ENCODE measurements around the gene ADGRG6.
"Not testable (repeated sequence)": the region's sequence is repeated elsewhere in the genome, so short reads cannot be mapped to it uniquely, and the experiment has no call there.

ADGRG6 gene

DNA sequence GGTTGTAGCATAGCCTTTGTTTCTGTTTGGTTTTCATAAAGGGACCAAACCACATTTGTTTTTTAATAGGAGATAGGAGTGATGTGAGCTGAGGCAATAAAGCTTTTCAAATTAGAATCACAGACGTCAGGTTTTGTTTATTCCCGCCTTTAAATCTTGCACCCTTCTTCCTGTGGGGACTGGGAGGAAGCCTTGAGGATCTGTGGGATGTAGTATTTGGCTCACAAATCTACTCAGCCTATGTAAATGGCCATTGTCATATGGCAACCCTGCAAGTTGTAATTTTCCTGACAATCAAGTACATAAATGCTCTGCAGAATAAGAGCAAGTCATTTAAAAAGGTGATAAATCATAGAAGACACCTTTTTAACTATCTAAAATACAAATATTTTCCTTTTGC lies 110.4 kb downstream of the ADGRG6 start:
- no peak for DNase-seq (ENCODE audit: low spot score)

DNA sequence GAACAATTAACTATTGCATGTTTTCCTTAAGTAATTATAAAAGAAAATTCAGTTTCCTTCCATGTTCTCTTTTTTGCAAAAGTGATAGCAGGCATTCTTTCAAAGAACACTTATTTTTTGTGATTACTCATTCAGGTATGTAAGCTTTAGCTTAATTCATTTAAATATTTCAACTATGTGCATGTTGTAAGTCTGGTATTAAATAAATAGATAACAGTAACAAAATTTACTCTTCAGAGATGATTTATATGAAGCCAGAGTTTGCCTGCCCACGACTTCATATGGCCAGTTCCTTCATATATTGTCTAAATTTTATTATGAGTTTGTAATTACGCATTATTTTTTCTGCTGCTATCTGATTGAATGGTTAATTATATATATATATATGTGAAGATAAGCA lies 110.9 kb downstream of the ADGRG6 start:
- DNase-seq (ENCODE audit: low spot score), result no peak

DNA sequence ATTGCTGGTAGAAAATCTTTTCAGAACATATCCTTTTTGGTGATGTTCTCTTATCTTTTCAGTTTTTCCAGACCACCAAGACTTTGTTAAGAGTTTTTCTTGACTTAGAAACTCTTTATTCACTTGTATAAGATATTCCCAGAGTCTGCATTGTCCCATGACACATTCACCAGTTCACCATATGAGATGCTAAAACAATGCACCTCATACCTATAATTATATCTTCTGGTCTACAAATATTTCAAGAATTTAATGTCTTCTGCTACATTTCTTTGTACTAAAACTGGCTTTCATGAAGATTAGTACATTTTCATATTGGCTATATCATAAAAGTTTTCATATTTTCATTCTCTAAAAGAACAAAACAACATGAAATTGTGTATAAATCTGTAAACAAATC lies 111.3 kb downstream of the ADGRG6 start:
- DNase-seq (ENCODE audit: low spot score), result no peak

- DNase-seq (ENCODE audit: low spot score), result no peak
Observed at GRCh38 chr6:142414462-142415250, 112.8 kb downstream of the ADGRG6 start.

DNA sequence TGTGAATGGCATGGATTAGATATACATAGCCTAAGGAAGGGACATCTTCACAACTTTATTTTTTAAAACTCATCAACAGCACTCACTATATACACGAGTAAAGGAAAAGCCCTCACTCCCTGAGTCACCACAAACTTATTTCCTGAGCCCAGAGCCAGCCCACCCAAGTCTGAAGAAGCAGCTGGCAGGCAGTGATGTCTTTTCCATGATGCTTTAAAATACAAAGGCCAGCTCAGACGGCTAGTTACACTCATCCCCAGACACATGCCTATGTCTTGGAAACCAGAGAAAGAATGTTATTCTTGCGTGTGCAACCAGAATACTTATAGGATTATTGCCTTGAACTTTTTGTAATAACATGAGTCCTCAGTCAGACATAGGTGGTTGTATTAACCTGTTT lies 114.4 kb downstream of the ADGRG6 start:
- DNase-seq (ENCODE audit: low spot score), result peak; percentile 74

GRCh38 chr6:142416686-142417085 lies 114.9 kb downstream of the ADGRG6 start:
- DNase-seq (ENCODE audit: low spot score), result no peak

- no peak for DNase-seq (ENCODE audit: low spot score)
Observed at GRCh38 chr6:142417331-142417750, 115.5 kb downstream of the ADGRG6 start.

- no peak for DNase-seq (ENCODE audit: low spot score)
Observed at GRCh38 chr6:142419071-142419470, 117.3 kb downstream of the ADGRG6 start.

GRCh38 chr6:142420802-142421201 lies 119.0 kb downstream of the ADGRG6 start:
- no peak for DNase-seq (ENCODE audit: low spot score)

DNA sequence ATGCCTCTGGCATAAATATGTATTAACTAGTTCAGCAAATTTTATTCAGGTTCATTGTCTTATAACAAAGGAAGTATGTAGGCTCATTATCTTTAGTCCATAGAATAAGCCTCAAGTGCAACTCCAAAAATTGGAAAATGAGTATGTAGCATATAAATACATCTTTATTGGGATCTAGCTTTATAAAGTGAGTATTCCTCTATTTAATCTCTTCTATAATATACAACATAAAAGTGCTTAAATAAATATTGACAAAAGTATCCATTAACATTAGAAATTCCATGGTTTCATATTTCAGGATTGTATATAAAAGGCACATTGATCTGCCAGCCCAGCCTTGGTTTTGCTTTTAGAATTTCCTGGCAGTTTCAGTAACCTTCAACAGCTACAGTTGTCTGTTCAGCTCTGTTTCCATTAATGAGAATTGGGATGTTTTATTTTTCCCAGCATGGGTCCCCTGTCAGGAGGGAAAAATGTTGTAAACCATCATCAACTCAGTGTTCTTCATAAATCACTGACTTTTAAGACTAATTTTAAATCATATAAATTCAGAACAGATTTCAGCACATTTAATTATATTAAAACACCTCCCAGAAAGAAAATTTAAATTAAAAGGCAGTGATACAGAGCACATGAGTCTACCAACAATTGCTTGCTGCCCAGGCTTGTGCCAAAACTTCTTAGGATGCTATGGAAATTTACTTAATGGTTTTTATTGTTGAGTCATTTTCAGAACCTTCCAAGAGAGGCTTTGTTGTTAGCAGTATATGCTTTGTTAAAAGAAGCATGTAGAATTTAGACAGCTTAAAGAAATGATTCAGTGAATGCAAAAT lies 119.7 kb downstream of the ADGRG6 start:
- no peak for DNase-seq (ENCODE audit: low spot score)

GRCh38 chr6:142426444-142427132 lies 124.8 kb downstream of the ADGRG6 start:
- not testable (repeated sequence) for DNase-seq (ENCODE audit: low spot score)

DNA sequence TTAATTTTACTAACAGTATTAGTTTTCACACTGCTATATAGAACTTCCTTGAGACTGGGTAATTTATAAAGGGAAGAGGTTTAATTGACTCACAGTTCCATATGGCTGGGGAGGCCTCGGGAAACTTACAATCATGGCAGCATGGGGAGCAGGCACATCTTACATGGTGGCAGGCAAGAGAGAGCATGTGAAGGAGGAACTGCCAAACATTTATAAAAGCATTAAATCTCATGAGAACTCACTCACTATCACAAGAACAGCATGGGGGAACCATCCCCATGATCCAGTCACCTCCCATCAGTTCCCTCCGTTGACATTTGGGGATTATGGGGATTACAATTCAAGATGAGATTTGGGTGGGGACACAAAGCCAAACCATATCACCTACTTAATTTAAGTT lies 126.7 kb downstream of the ADGRG6 start:
- not testable (repeated sequence) for DNase-seq (ENCODE audit: low spot score)

DNA sequence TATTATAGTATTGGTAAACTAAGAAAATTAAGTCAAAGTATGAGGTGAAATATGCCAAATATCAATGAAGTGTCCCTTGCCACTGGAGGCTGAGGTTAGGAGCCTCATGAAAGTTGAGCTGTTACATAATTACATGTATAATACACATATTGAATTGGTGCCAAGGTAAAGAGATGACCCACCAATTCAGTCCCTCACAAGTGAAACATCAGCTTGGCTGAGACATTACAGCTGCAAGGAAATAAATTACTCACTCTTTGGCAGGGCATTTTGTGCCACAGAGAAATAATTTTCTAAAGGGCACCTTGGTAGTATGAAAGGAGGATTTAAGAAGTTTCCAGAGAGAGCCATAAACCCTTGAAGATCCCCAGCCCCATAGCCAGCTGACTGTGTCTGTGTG lies 127.4 kb downstream of the ADGRG6 start:
- DNase-seq (ENCODE audit: low spot score), result no peak

DNA sequence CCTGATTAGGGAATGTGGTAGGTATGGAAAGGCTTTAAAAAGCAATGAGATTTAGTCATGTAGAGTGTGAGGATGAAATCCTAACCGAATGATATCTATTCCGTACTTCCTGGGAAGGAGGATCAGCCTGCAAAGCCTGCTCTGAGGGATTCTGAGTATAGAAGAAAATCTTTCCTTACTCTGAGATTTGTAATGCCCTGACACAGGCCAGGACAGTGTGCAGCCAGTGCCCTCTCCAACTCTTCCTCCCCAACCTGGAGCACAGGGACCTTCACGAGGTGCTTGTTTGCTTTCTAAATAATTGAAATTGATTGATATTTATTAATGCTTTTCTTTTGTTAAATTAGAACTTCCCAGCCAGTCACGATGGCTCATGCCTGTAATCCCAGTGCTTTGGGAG lies 131.6 kb downstream of the ADGRG6 start:
- DNase-seq (ENCODE audit: low spot score), result no peak

GRCh38 chr6:142438898-142439297 lies 137.1 kb downstream of the ADGRG6 start:
- no peak for DNase-seq (ENCODE audit: low spot score)

DNA sequence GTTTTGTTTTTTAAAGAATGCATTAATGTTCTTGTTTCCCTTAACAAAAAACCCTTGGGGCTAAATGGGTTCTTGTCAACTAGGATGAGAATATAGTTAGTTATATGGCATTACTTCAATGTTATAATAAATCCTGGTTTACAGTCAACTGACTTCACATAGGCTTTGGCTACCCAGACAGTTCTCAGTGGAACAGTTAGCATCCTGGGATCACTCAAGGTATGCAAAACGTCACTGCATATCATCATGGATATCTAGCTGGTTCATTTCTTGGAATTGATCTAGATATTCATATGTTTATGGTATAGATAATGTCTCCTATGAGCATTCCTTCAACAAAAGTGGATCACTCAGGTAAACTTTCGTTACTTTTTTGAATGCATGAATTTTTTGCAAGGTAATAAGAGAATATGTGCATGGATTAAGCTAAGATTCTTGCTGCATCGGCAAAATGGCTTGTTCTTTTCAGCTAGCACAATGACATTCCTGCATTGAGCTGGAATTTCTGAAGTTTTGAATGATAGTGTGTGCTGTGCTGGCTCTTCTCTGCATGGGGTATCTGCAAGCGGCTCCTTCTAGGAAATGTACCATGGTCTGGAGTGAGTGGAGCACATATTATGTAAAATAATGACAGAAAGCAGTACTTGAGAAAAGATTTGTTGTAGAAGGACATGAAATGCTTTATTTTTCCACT lies 138.9 kb downstream of the ADGRG6 start:
- no peak for DNase-seq (ENCODE audit: low spot score)

- no peak for DNase-seq (ENCODE audit: low spot score)
Observed at GRCh38 chr6:142441716-142442115, 139.9 kb downstream of the ADGRG6 start.

DNA sequence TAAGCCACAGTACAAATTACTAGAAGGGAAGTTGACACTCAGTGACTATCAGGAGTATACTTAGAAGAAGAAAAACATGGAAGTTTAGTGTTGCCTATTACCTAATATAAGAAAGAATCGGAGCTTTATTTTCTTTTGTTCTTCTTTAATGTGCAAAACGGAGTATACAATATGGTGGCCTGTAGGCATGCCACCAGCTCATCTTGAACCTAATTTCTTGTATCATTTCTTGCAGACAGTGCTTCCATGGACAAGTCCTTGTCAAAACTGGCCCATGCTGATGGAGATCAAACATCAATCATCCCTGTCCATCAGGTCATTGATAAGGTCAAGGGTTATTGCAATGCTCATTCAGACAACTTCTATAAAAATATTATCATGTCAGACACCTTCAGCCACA lies 141.3 kb downstream of the ADGRG6 start:
- DNase-seq (ENCODE audit: low spot score), result no peak

DNA sequence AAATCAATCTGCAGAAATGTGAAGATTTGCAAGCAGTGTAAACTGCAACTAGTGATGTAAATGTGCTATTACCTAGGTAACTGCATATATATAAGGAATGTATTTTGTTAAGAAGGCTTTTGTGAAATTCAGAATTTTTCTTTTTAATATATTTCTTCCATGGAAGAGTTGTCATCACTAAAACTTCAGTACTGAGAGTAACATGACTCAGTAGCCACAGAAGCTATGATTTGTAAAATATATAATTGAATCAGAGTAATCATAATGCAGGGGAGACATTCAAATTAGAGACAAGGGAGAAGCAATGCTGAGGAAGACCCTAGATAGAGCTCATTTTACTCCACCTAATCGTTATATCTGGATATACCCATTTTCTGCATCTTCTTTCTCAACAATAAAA lies 141.7 kb downstream of the ADGRG6 start:
- DNase-seq (ENCODE audit: low spot score), result no peak

DNA sequence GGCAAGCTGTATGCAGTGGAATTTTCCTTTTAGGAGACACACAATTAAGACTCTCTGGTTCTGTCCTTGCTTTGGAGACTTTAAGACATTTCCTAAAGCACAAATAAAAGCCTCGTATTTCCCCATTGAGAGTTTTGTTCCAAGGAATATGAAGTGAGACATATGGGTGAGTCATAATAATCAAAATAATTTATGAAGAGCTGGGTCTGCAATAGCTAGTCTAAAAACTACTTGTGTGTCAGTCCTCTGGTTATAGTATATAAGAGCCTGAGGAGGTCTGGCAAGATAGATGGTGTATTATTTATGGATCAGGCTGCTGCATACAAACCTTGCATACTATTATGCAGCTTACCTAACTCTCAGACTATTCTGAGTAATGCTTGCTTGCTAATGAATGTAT lies 142.6 kb downstream of the ADGRG6 start:
- peak; percentile 13 for DNase-seq (ENCODE audit: low spot score)

GRCh38 chr6:142444881-142445301 lies 143.1 kb downstream of the ADGRG6 start:
- DNase-seq (ENCODE audit: low spot score), result no peak

DNA sequence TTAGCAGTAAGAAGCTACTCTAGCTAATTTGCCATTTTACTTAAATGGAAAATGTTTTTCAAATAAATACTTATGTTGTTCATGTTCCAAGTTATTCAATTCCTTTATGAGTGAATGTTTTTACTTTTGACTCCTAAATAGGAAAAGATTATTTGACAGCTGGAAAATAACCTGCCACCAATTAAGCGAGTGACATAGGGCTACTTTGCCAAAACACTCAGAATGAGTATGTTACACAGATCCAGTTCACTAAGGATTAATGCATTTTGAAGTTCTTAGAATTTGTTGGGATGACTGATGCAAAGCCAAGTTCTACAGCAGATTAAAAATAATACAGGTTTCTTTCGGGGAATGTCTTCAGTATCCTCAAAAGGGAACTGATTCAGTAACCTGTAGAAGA lies 144.4 kb downstream of the ADGRG6 start:
- no peak for DNase-seq (ENCODE audit: low spot score)

Data from GM03348 (cell line).